HS-5 (cell line): ENCODE results near the gene NDUFS6.

ENCODE experiments used
- DNase-seq: peaks from one replicate; pipeline ENCODE4 v3.0.0-alpha.2; 2012; ENCODE audit warnings: low read depth

Gene NDUFS6

GRCh38 chr5:1765880-1766235 is 35.3 kb upstream of the NDUFS6 start:
- DNase-seq = no peak

DNA sequence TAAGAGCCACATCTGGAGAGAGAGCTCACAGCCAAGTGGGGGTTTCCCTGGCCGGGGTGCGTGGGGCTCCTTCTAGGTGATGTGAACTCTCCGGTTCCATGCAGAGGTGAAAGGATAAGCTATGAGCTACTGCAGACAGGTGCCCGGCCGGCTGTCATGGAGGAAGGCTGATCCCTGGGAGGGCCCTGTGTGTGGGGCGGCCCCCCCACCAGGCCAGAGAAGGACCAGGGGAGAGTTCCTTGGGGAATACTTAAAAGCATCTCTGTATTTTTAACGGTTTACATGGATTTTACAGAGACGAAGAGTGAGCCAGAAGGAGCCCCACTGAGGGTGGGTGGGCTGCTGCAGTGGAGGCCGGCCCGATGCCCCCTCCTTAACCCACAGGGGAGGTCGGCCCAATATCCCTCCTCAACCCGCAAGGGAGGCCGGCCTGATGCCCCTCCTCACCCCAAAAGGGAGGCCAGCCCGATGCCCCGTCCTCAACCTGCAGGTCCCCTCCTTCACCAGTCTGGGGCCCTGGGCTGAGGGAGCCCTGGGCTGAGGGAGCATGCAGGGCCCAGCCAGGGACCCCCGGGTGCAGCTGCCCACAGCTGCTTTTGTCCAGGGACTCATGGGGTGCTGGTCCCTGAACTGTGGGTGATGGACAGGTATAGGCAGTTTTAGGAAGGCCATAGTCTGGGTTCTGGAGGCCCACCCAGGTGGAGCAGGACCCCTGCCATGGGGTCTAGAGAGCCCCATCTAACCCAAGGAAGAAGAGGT is 33.5 kb upstream of the NDUFS6 start:
- DNase-seq = no peak

DNA sequence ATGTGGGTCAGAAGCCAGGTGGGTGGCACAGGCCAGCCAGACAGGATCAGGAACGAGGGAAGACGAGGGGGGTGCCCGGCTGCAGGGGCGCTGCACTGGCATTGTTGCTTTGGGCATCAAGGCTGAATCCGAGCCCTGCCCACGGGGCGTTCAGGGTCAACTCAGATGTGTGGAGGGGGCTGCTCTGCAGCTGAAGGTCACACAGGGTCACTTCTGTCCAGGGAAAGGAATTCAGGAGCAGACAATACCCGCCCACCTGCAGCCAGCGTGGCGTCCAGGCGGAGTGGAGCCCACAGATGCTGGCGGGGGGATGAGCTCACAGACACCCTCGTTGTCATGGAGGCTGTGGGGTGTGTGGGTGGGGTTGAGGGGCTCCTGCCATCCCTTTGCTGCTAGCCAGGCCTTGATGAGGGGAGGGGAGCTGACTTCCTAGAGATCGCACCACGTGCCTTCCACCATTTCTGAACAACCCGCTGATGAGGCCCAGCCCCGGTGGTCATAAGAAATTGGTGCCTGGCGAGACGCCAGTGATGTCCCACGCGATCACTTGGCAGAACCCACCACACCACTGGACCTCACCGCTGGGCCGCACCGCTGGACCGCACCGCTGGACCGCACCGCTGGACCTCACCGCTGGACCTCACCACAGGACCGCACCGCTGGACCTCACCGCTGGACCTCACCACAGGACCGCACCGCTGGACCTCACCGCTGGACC is 32.8 kb upstream of the NDUFS6 start:
- no peak for DNase-seq

GRCh38 chr5:1769017-1769640 is 32.1 kb upstream of the NDUFS6 start:
- no peak for DNase-seq

GRCh38 chr5:1769752-1770442 is 31.3 kb upstream of the NDUFS6 start:
- no peak for DNase-seq

GRCh38 chr5:1770443-1770802 is 30.8 kb upstream of the NDUFS6 start:
- no peak for DNase-seq

DNA sequence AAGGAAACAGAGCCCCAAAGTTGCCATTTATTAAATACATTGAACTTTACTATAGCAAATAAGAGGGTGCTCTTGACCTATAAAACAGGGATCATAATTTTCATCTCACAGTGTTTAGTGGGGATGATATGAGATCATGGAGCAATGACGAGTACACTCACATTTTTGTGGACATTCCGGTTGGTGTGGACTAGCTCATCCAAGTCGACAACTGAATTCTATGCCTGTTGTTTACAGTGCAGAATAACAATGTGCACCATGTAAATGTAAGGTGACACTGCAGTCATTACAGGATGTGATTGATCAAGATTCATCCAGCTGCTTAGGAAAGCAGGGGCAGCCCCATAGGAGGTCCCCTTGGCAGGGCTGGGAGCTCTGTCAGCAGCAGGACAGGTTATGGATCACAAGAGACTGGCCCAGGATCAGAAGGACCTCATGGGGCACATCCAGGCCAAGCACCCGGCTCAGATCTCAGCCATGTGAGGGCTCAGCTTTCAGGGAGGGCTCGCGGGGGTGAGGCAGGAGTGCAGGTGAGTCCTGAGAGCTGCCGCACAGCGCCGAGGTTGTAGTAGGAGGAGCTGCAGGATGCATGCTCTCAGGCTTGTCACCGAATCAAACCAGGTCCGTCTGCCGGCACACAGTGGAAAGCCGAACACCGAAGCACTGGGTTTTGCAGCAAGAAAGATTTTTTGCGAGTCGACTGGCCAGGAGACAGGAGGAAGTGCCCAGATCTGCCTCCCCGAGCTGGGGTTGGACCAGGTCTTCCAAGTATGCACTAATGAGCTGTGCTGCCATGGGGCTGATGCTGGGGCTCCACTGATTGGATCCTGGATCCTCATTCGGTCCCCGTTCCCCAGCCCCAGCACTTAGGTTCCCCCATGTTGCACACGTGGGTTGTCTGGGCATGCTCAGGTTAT is 29.8 kb upstream of the NDUFS6 start:
- no peak for DNase-seq

DNA sequence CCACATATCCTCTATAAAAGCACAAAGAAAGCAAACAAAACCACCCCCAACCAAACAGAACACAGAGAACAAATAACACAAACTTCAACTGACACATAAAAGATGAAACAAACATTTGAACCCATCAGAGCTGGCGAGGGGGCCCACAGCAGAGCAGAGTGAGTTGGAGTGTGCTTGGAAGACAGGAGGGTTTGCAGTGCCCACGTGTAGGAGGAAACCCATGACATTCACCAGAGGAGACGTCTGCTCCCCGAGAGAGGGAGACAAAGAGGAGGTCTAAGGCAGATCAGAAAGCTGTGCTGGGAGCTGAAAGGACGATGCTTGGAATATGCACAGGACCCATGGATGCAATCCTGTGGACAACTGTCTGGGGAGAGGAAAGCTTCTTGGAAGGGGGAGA is 28.6 kb upstream of the NDUFS6 start:
- DNase-seq = no peak

GRCh38 chr5:1776831-1777230 is 24.4 kb upstream of the NDUFS6 start:
- DNase-seq = no peak

GRCh38 chr5:1777281-1778137 is 23.7 kb upstream of the NDUFS6 start:
- no peak for DNase-seq

DNA sequence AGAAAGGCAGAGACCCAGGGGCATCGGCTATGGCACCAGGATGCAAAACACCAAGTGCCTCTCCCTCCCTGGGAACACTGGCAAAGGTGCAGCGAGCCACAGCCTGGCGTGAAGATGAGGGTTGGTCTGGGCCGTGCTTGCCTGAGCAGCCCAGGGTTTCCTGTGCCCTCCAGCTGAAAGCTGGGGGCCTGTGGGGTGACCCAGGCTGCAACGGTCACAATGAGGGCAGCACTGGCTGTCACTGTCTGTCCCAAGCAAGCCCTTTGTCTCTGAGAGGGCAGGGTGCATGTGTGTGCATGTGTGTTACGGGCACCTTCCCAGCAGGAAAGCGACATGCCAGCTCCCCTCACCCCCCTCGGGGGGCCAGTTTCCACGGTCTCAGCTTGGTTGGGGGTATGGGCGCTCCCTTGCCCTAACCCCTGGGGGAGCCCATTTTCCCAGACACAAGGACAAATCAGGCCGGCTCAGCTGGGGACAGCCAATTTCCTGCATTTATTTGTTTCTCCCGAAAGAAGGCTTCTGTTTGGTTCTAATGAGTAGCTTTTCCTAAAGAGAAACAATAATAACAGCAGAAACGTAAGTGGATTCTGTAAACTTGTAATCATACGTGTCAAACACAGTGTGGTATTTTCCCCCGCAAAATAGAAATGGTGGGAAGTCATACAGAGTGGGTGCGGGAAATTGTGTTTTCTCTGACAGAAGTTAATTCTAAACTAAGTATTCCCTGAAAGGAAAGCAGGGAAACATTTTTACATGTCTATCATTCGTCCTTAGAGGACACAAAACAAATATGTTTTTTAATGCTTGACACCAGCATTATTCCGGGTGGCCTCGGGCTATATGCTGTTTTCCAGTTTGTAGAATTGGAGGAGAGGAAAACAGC is 22.8 kb upstream of the NDUFS6 start:
- no peak for DNase-seq

DNA sequence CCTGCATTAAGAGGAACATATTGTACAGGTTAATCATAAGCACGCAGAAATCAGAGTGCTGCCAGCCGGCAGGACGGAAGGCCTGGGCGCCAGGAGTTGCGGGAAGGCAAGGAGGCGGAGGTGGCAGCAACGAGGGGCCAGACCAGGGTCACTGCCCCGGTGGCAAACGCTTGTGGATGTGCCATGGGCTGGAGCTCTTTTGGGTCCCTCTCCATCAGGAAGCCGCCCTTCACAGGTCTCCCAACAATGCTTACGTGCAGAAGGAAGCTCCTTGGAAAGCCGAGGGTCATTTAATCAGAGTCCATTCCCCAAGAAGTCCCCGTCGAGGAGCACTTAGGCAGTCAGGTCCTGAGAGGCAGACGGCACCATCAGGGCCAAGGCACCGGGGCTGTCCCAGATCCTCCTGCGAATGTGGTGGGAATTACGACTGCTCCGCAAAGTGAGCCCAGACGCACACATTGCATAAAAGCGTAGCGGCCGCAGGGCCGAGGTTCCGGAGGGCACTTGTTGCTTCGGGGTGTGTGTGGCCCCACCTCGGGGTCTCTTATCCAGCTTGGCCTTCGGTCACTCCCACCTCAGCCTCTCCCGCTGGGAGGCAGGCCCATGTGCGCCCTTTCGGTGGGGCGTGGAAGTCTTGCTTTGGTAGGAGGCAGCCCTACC is 22.1 kb upstream of the NDUFS6 start:
- no peak for DNase-seq

- DNase-seq = no peak
These were observed 21.2 kb upstream of the NDUFS6 start for GRCh38 chr5:1779782-1780613.

DNA sequence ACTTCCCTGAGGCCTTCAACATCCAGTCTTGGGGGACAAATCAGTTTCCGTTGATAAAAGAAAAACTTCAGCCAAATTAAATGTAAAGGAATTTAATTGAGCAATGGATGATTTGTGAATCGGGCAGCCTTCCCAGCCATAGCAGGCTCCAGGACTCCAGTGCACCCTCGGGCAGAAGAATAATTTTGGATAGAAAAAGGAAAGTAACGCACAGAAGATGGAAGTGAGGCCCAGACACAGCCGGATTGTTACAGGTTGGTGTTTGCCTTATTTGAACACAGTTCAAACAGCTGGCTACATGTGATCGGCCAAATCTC is 20.6 kb upstream of the NDUFS6 start:
- no peak for DNase-seq

DNA sequence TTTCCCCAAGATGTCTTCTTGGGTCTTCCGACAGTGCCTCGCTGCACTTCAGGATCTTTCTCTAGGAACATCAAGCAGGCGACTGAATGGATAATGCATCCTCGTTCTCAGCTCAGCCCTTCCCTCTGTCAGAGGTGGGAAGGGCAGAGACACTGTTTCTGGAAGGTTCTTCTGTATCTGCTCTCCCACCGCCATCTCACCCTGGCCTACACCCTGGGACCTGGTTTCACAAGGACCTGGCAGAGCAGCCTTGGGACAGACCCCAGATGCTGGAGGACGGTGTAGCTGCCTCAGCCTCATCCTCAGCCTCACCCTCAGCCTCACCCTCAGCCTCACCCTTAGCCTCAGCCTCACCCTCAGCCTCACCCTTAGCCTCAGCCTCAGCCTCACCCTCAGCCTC is 20.1 kb upstream of the NDUFS6 start:
- DNase-seq = no peak

DNA sequence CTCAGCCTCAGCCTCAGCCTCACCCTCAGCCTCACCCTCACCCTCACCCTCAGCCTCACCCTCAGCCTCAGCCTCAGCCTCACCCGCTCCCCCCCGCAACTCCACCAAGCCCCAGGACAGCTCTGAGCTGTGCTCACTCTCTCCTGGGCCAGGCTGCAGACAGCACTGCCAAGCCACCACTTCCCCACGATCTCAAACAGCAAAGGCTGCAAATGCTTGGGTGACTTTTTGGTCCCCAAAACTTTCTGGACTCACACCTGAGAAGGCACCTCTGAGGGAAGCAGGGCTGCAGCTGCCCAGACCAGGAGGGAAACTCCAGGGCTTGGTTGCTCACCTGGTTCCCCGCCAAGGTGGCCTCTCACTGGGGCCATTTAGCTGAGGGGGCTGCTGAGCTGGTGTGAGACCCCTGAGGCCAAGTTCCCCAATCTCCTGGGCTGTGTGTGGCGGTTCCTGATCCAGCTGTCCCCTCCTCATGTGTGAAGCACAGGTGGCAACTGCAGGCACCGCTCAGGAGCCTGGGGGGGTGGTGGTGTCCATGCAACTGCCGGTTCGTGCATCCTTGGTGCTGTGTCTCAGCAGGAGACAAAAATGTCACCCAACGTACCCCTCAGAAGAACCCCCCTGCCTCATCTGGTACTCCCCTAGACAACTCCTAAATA is 19.4 kb upstream of the NDUFS6 start:
- no peak for DNase-seq

DNA sequence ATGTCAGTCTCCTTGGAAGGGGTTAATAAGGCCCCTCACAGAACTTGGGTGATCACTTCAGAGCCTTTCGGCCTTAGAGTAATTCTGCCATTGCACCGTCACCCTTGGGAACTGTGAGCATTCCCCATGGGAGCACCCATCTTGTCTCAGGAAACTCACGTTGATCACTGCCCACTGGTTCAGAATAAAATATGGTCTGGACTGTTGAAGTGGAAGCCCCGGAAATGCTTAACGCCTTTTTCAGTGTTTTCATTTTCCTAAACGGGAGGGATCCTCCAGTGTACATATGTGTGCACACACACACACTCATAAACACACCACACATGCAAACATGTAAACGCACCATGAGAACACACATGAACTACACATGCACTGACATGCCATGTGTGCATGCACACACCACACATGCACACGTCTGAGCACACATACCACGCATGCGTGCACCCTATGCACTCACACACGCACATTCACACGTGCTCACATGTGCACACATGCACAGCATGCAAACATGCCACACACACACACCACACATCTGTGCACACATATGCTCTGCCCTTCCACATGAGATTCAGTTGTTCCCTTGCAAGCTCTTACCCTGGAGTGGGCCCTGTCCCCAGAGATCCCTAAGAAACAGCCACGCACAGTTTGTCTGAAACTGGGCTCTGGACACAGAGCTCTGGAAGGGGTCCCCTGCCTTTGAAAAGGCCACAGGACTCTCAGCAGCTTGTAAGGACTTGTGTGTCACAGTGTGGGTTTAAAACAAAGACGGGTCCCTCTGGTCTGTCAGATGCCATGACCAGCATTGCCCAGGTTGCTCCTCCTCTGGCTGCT is 18.6 kb upstream of the NDUFS6 start:
- no peak for DNase-seq
